Endometrium (tissue), 2 donors: ENCODE data around the gene DIABLO.
"Not testable (repeated sequence)": the region's sequence is repeated elsewhere in the genome, so short reads cannot be mapped to it uniquely, and the experiment has no call there.

Source experiments
- FAIRE-seq: peaks from 2 replicates; lab custom pipeline; 2012; peaks lifted over from hg19 to GRCh38; lab: Jason Lieb, UNC
- donor health status: control.
- donor health status: control.

The DIABLO gene

DNA sequence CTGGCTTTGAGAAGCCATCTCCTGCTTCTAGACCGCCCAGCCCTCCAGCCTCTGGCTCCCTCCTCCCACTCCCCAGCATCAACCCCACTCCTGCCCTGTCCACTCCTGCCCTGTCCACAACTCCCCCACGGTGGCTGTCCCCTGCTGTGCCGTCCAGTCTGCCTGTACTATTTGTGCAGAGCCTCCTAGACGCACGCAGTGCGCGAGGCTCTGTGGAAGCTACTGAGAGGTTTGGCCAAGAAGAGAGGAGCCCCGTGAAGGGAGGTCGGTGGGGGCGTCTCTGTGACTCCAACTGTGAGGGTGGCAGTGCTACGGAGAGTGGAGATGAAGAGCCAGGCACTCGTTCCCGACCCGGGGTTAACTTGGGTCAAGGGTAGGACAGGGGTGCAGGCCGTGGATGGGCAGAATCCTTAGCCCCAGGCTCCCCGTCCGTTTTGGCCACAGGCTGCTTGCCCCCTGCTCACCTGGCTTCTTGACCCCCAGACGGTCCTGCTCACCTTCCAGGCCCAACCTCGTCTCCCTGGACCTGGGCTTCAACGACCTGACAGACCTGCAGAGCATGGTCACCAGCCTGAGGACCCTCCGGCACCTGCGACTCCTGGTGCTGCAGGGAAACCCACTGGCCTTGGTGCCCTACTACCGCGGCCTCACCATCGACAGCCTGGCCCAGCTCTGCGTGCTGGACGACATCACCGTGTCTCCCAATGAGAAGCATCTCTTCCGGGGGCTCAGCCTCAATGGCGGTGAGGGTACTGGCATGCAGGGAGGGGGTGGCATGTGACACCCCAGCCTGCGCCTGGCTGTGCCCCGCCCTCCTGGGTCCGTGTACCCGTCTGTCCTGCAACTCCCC, 36.0 kb downstream of the DIABLO start:
- FAIRE-seq, result no peak

- FAIRE-seq, result no peak
These were observed 38.4 kb downstream of the DIABLO start for GRCh38 chr12:122187466-122187865.

- no peak for FAIRE-seq
These were observed 40.3 kb downstream of the DIABLO start for GRCh38 chr12:122185494-122186082.

DNA sequence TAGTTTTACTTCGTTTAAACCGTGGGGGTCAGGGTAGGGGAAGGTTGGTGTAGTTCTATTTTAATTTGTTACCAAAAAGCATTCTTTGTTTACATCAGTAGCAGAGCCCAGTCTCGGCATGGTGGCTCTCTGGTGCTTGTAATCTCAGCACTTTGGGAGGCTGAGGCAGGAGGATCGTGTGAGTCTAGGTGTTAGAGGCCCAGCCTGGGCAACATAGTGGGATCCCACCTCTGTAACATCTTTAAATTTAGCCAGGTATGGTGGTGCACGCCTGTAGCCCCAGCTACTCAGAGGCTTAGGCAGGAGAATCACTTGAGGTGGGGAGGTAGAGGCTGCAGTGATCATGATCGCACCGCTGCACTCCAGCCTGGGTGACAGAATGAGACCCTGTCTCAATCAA, 40.8 kb downstream of the DIABLO start:
- FAIRE-seq, result no peak

DNA sequence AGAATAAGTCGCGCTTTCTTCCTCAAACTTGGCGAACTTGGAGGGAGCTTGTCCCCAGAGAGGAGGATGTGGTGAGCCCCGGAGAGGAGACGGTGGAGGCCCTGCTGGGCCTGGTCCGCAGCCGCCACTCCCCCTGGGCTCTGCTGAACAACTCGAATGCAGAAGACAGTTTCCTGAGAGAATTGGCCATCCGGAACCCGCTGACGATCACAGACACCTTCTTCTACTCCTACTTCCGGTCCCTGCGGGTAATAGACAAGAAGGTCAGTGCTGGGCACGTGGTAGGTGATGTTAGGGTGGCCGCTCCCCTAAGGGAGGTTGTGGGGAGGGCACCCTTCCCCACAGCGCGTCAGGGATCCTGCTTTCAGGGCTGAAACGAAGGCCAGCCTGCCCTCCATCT, 41.3 kb downstream of the DIABLO start:
- FAIRE-seq, result no peak

- no peak for FAIRE-seq
These were observed 42.3 kb downstream of the DIABLO start for GRCh38 chr12:122183588-122183940.

DNA sequence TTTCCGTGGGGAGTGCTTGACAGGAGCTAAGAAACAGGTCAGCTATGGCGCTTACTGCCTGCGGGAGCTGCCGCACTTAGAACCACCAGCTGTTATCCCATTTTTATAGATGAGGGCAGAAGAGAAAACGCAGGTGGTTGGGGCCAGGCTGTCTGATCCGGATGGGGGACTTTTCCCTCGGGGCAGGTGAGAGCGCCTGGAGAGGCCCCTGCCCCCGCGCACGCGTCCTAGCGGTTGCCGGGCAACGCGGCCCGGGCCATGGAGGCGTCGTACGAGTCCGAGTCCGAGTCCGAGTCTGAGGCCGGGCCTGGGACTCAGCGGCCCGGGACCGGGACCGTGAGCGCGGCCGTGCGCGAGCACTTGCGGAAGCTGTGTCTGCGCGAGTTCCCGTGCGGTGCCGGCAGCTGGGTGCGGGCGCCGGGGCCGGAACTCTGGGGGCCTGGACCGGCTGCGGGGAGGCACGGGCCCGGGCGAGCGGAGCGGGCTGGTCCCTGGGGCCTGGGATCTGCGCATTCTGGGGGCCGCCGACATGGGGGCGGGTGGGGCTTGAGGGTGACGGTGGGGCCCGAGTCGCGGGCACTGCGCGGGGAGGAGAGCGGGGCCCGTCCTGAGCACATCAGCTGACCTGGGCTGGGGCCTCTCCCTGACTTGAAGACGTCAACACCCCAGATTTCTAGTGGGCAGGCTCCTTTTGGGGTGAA, 42.8 kb downstream of the DIABLO start, which contains the start of gene LRRC43:
Gene LRRC43 (plus strand): TSS at position 237 of the 701 bp plus-strand sequence. CDS start 22 bp downstream, at position 259.
- no peak for FAIRE-seq

- FAIRE-seq, result not testable (repeated sequence)
These were observed 49.4 kb downstream of the DIABLO start for GRCh38 chr12:122176473-122176872.

DNA sequence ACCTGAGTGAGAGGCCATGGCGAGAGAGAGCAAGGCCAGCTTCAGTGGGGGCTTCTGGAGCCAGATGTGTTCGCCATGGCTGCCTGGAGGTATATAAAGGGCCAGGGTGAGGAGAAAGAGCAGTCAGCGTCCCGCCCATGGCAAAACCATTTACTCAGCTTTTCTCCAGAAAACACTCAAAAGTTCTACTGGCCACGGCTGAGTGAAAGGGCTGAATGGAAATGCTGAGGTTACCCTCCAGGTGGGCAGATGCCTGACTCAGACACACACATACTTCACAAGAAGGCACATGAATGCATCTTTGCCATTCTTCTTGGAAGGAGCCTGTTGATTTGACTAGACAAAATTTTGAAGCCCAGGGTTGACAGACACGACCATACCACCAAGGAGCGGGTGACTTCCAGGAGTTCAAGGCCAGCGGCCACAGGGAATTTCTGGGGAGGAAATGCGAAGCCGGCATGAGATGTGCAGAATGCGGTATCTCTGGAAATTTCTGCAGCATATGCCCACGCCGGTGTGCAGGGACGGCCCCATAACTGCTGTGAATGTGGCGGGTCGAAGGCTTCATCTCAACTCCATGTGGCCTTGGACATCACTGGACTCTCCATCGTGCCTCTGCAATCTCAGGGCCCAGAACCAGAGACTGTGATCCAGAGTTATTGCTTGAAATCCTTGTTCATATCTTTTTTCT, 51.6 kb downstream of the DIABLO start, which contains the start of gene IL31:
Gene IL31 (minus strand): TSS at position 67 of the 691 bp plus-strand sequence. CDS start 49 bp downstream, at position 18.
- no peak for FAIRE-seq

- FAIRE-seq, result no peak
These were observed 53.5 kb downstream of the DIABLO start for GRCh38 chr12:122172262-122172939.

GRCh38 chr12:122171399-122171798, 54.5 kb downstream of the DIABLO start:
- FAIRE-seq, result no peak

- no peak for FAIRE-seq
These were observed 57.4 kb downstream of the DIABLO start for GRCh38 chr12:122168492-122168891.

DNA sequence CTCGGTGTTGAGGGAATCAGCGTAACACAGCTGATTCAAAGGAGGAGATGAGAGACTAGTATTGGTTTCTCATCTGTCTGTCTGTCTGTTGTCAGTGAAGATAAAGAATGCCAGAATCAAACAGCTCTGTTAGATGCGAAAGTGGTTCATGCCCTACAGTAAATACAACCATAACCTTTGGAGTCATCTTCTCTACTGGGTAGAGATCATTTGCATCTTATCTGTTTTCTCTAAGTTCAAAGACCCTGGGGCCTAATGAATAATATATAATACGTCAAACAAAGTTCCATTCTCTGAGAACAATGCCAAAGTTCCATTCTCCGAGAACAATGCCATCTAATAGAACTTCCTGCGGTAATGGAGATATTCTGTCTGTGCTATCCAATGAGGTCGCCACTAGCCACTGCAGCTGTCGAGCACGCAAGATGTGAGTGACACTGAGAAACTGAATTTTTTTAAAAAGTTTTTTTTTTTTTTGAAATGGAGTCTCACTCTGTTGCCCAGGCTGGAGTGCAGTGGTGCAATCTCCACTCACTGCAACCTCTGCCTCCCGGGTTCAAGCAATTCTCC, 58.4 kb downstream of the DIABLO start:
- FAIRE-seq, result no peak

GRCh38 chr12:122166422-122167349, 59.2 kb downstream of the DIABLO start:
- no peak for FAIRE-seq

DNA sequence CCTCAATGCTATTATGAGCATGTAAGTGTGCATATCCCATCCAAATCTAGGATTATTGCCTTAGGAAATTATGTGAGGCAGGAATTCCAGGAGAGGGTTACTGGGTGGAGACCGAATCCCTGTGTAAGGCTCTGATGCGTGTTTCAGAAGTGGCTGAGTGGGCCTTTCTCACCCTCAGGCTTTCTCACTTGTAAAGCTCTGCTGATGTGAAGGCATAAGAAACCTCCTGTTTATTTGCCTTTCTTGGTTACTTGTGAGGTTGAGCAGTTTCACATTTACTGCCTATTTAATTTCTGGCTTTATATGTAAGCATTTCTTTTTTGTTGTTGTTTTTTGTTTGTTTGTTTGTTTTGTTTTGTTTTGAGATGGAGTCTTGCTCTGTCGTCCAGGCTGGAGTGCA, 62.9 kb downstream of the DIABLO start:
- no peak for FAIRE-seq

- FAIRE-seq, result no peak
These were observed 64.2 kb downstream of the DIABLO start for GRCh38 chr12:122161682-122162081.

- FAIRE-seq, result no peak
These were observed 65.1 kb downstream of the DIABLO start for GRCh38 chr12:122160761-122161160.

GRCh38 chr12:122159882-122160281, 66.0 kb downstream of the DIABLO start:
- no peak for FAIRE-seq

- FAIRE-seq, result no peak
These were observed 67.1 kb downstream of the DIABLO start for GRCh38 chr12:122158700-122159285.
